Lower lobe of right lung (tissue), 2 donors: Measurements from ENCODE around the gene PPDPF. TPM values are rescaled to one million over a fixed set of nuclear protein-coding genes. Genes with fewer than 3 reads are reported as not detected.

Experiments
- ATAC-seq, 2 donors: fragments of 200-7000 bp; cut with Tn5 transposase; one replicate each; pipeline ENCODE4 v1.9.1; 2020 to 2022; ENCODE audit warnings: mild to moderate bottlenecking in 2 of 2, moderate library complexity in 2 of 2
- DNase-seq: peaks from one replicate; pipeline ENCODE4 v3.0.0-alpha.2; 2020
- H3K27ac ChIP-seq: fragments of 200-600 bp; one replicate; pipeline ENCODE4 v1.8.0; 2022
- H3K27me3 ChIP-seq: fragments of 200-600 bp; one replicate; pipeline ENCODE4 v1.8.0; 2022; ENCODE audit warnings: low read depth
- H3K36me3 ChIP-seq: fragments of 200-600 bp; one replicate; pipeline ENCODE4 v1.8.0; 2022; ENCODE audit warnings: mild to moderate bottlenecking
- H3K4me1 ChIP-seq: fragments of 200-600 bp; one replicate; pipeline ENCODE4 v1.8.0; 2022
- H3K4me3 ChIP-seq: fragments of 200-600 bp; one replicate; pipeline ENCODE4 v1.8.0; 2022; ENCODE audit warnings: mild to moderate bottlenecking
- H3K9me3 ChIP-seq: fragments of 200-600 bp; one replicate; pipeline ENCODE4 v1.8.0; 2022
- CTCF ChIP-seq: fragments of 200-600 bp; IDR thresholded peaks from one replicate; pipeline ENCODE4 v1.8.0; 2022; ENCODE audit warnings: antibody characterized with exemption, mild to moderate bottlenecking
- intact Hi-C: fragments of 100-400 bp; cut with DNase I; formaldehyde crosslinking; loops from one replicate; pipeline ENCODE4 v1.11.0; 2022
- total RNA-seq: library from RNA; stranded (reverse); fragmentation: NEBNext Ultra II Directional; extraction: Animal tissue kit (Norgen Biotek cat#: 25700); gene quantifications from one replicate; pipeline ENCODE4 v1.2.1, GENCODE V29; 2021
- donor health status: DM: no; HTN: yes; CAD: no; lungs with severe emphysema.

The PPDPF gene
- total RNA-seq, 1 donor from 2014 or later: 305 TPM

GRCh38 chr20:63473555-63474449 is 46.8 kb upstream of the PPDPF start:
- DNase-seq (no peak), ATAC-seq (no peak)
- Histone ChIP-seq H3K36me3 (no peaks in the 10 kb centered on the region), H3K27ac (no peak overlapping the region), H3K9me3 (no peaks in the 10 kb centered on the region), H3K4me1 (peaks cover 5% of the 10 kb centered on the region), H3K4me3 (no peak overlapping the region), H3K27me3 (peaks cover 91% of the 10 kb centered on the region)
- intact Hi-C loops: no loop called here
- TF ChIP-seq CTCF: no peak

- no peaks in the 10 kb centered on the region for H3K36me3 ChIP-seq
- H3K4me3 ChIP-seq: no peak overlapping the region
- DNase-seq (no peak), ATAC-seq (no peak)
- H3K9me3 ChIP-seq: no peaks in the 10 kb centered on the region
- H3K27me3 ChIP-seq: peaks cover 89% of the 10 kb centered on the region
- intact Hi-C loops: no loop called here
- TF ChIP-seq CTCF: no peak
- peaks cover 5% of the 10 kb centered on the region for H3K4me1 ChIP-seq
- no peak overlapping the region for H3K27ac ChIP-seq
Observed at GRCh38 chr20:63475209-63475608, 45.4 kb upstream of the PPDPF start.

GRCh38 chr20:63477061-63477616 is 43.4 kb upstream of the PPDPF start:
- ATAC-seq (no peak), DNase-seq (no peak)
- H3K9me3 ChIP-seq: no peaks in the 10 kb centered on the region
- no peak overlapping the region for H3K4me3 ChIP-seq
- peaks cover 86% of the 10 kb centered on the region for H3K27me3 ChIP-seq
- no peaks in the 10 kb centered on the region for H3K36me3 ChIP-seq
- no peak overlapping the region for H3K27ac ChIP-seq
- intact Hi-C loops: no loop called here
- peaks cover 1% of the 10 kb centered on the region for H3K4me1 ChIP-seq
- TF ChIP-seq CTCF: no peak

- intact Hi-C loops: no loop called here
- peaks cover 86% of the 10 kb centered on the region for H3K27me3 ChIP-seq
Observed at GRCh38 chr20:63477944-63478343, 42.6 kb upstream of the PPDPF start.

More at GRCh38 chr20:63477944-63478343, 42.6 kb upstream of the PPDPF start:
- H3K4me3 ChIP-seq: no peak overlapping the region
- H3K4me1 ChIP-seq: no peaks in the 10 kb centered on the region
- no peaks in the 10 kb centered on the region for H3K36me3 ChIP-seq
- no peak overlapping the region for H3K27ac ChIP-seq
- DNase-seq (no peak), ATAC-seq (no peak)
- TF ChIP-seq CTCF: no peak
- no peaks in the 10 kb centered on the region for H3K9me3 ChIP-seq
